RWPE1 (cell line): Measurements from ENCODE around the gene LPIN1.

ENCODE experiments used
- CTCF ChIA-PET: fragments of 350-600 bp; sonication (Branson Sonifier 250); formaldehyde crosslinking; extraction: SDS; loops from one replicate; lab custom pipeline; 2021; lab: Yijun Ruan, JAX
- POLR2A ChIA-PET: fragments of 400-600 bp; formaldehyde crosslinking; extraction: SDS; loops from one replicate; lab custom pipeline; 2020; ENCODE audit warnings: antibody characterized with exemption; ENCODE audit not compliant: low non-redundant PET; lab: Yijun Ruan, JAX
- DNase-seq: peaks from one replicate; pipeline ENCODE4 v3.0.0; 2012; ENCODE audit warnings: low spot score
- H3K27ac ChIP-seq: fragments of 450-650 bp; 2 replicates; pipeline ENCODE4 v1.5.1; 2017
- TF ChIP-seq, protein P1 (sequence below): fragments of 450-650 bp; conservative IDR thresholded peaks from 2 replicates; pipeline ENCODE4 v1.5.1; 2017; ENCODE audit warnings: low read depth, mild to moderate bottlenecking

Gene LPIN1

GRCh38 chr2:11866358-11867335 is 120.2 kb downstream of the LPIN1 start:
- no peak for DNase-seq
- TF ChIP-seq, protein P1, sequence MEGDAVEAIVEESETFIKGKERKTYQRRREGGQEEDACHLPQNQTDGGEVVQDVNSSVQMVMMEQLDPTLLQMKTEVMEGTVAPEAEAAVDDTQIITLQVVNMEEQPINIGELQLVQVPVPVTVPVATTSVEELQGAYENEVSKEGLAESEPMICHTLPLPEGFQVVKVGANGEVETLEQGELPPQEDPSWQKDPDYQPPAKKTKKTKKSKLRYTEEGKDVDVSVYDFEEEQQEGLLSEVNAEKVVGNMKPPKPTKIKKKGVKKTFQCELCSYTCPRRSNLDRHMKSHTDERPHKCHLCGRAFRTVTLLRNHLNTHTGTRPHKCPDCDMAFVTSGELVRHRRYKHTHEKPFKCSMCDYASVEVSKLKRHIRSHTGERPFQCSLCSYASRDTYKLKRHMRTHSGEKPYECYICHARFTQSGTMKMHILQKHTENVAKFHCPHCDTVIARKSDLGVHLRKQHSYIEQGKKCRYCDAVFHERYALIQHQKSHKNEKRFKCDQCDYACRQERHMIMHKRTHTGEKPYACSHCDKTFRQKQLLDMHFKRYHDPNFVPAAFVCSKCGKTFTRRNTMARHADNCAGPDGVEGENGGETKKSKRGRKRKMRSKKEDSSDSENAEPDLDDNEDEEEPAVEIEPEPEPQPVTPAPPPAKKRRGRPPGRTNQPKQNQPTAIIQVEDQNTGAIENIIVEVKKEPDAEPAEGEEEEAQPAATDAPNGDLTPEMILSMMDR = no peak
- no peak overlapping the region for H3K27ac ChIP-seq
- CTCF ChIA-PET = interaction anchor here (0.7 to 1.1 kb wide), 2 partner anchors 37 to 201 kb away, joined by 3 to 4 read pairs; no protein-coding TSS in a partner anchor
- POLR2A ChIA-PET = no interaction called here

DNA sequence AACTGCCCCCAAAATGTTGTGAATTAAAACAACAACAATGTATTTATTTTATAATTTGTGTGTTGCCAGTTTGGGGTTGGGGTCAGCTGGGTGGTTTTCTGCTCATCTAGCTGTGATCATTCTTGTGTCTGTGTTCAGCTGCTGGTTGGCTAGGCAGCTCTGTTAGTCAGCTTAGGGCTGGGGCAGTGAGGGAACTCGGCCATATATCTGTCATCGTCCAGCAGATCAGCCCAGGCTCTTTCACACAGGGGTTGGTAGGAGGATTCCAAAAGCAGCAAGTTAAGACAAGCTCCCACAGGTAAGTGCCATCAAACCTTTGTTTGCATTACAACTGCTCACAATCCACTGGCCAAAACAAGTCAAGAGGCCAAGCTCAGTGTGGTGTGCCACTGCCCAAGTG is 121.5 kb downstream of the LPIN1 start:
- ChIA-PET CTCF (no interaction called here), POLR2A (no interaction called here)

GRCh38 chr2:11869391-11869991 is 123.1 kb downstream of the LPIN1 start:
- CTCF ChIA-PET = no interaction called here
- POLR2A ChIA-PET = no interaction called here
- TF ChIP-seq, protein P1 = no peak
- H3K27ac ChIP-seq = no peak overlapping the region
- DNase-seq = no peak

More for the DNA sequence above, 121.5 kb downstream of the LPIN1 start:
- DNase-seq = peak; percentile 68
- TF ChIP-seq, protein P1 = no peak
- H3K27ac ChIP-seq = peak overlapping the region; percentile 66

GRCh38 chr2:11870064-11870463 is 123.6 kb downstream of the LPIN1 start:
- ChIA-PET CTCF (no interaction called here), POLR2A (no interaction called here)

DNA sequence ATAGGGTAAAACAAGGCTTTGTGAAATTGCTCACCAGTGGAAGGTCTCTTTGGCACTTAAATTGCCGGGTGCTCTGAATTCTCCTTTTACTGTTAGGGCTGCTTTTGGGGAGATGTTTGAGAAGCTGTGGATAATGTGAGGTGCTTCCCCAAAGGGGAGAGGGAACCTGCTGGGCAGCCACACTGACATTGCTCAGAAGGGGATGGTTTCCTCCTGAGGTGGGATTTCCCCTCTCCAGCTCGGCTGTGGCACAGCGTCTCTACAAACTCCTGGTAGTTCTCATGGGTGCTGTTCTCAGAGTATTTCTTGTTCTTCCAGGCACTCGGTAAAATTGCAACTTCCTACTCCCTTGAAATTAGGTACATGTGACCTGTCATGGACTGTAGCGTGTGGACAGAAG is 124.2 kb downstream of the LPIN1 start:
- CTCF ChIA-PET = no interaction called here
- TF ChIP-seq, protein P1 = no peak
- DNase-seq = no peak
- no peak overlapping the region for H3K27ac ChIP-seq
- POLR2A ChIA-PET = no interaction called here

More at GRCh38 chr2:11870064-11870463, 123.6 kb downstream of the LPIN1 start:
- TF ChIP-seq, protein P1 = no peak
- no peak for DNase-seq
- H3K27ac ChIP-seq = no peak overlapping the region

GRCh38 chr2:11871421-11871820 is 125.0 kb downstream of the LPIN1 start:
- TF ChIP-seq, protein P1 = no peak
- DNase-seq = no peak
- POLR2A ChIA-PET = no interaction called here
- CTCF ChIA-PET = no interaction called here
- H3K27ac ChIP-seq = no peak overlapping the region
